Stimulated activated CD8-positive, alpha-beta memory T cell treated with anti-CD3 and anti-CD28 coated beads, Interleukin-15, amount 100 ng/mL, for 24 hours (primary cell): ENCODE measurements around the gene PDX1.

Source experiments
- DNase-seq: peaks from one replicate; pipeline ENCODE4 v3.0.0-alpha.2; 2020; ENCODE audit warnings: low read depth

The PDX1 gene

GRCh38 chr13:27970382-27971235, 50.8 kb downstream of the PDX1 start:
- DNase-seq, result no peak

GRCh38 chr13:27971236-27971645, 51.4 kb downstream of the PDX1 start:
- DNase-seq, result no peak

GRCh38 chr13:27971776-27972477, 52.1 kb downstream of the PDX1 start:
- no peak for DNase-seq

- DNase-seq, result no peak
Observed at GRCh38 chr13:27972478-27972820, 52.6 kb downstream of the PDX1 start.

GRCh38 chr13:27973291-27973690, 53.5 kb downstream of the PDX1 start:
- no peak for DNase-seq

GRCh38 chr13:27973961-27974662, 54.3 kb downstream of the PDX1 start:
- DNase-seq, result no peak
